Fibroblast of gingiva (primary cell): ENCODE data around the gene ACTL6B.
"Not testable (repeated sequence)": the region's sequence is repeated elsewhere in the genome, so short reads cannot be mapped to it uniquely, and the experiment has no call there.

Source experiments
- DNase-seq: peaks from one replicate; pipeline ENCODE4 v3.0.0-alpha.2; 2011; ENCODE audit warnings: low read depth

Gene ACTL6B

DNA sequence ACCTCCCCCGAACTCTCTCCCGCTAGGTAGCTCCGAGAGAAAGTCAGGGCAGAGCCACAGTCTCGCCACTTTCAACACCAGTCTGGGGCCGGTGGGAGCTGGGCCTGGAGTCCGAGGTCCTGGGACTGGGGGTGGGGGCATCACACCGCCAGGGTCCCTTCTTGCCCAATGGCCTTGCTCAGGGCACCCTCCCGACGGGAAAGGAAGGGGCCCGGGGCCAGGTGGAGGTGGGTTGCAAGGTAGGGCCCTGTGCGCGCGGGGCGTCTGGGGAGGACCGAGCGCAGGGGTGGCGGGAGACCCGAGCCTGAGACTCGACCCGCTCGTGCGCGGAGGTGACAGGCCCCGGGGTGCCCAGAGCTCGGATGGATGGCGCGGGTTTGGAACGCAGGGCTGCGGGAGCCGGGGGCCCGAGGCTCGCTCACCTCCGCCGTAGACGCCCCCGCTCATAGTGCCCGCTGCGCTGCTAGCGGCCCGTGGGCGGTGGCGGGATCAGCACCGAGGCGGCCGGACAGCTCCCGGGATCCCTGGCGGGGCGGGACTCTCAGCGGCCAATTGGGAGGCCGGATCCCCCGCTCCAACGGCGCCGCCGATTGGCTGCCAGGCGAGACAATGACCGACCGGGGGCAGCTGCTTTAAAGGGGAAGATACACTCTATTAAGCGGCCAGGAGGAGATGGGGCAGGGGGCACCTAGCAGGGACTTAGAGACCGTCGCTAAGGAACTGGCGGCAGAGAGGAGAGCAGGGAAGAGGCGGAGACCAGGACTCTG is at the start of gene ACTL6B:
Gene ACTL6B, minus strand, starts transcription at position 541 of the 767 bp plus-strand sequence. Its CDS starts 94 bp downstream, at position 447.
- no peak for DNase-seq

DNA sequence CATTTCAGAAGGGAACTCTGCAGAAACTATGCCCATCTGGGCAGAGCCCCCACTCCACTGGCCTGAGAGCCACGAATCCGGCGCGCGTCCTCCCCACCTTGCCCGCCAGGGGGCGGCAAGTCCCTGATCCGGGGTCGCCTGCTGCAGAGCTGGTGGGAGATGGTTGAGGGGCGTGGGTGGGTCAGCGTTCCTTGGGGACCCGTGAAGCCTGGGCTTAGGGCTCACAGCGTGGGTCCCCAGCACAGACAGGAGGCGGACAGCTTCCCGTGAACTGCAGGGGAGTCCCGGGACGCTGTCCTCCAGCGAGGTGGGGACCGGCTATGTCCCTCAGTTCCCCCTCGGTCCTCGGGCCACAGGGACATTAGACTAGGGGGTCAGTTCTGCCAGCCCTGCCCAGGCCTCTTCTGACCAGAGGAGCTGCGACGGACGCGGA is 49.1 kb upstream of the ACTL6B start:
- DNase-seq = peak; percentile 48

DNA sequence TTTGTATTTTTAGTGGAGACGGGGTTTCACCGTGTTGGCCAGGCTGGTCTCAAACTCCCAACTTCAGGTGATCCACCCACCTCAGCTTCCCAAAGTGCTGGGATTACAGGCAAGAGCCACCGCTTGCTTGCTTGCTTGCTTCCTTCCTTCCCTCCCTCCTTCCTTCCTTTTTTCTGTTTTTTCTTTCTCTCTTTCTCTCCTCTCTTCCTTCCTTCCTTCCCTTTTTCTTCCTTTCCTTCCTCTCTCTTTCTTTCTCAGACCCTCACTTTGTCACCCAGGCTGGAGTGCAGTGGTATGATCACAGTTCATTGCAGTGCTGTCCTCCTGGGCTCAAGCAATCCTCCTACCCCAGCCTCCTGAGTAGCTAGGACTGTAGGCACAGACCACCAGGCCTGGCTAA is 44.8 kb upstream of the ACTL6B start:
- DNase-seq = not testable (repeated sequence)

DNA sequence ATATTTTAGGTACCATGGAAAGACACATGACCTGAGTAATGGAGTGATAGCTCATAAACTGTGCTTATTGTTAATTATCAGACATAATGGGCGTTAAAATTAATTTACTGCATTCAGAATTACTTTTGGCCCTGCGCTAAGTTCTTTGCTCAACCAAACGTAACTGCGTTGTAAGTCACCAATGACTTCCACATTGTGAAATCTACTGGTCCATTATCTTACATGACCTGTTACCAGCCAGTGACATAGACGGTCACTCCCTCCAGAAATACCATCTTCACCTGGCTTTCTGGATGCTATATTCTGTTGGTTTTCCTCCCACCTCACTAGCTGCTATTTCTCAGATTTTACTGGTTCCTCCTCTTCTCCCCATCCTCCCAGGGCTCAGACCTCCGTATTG is 42.8 kb upstream of the ACTL6B start:
- DNase-seq = no peak

DNA sequence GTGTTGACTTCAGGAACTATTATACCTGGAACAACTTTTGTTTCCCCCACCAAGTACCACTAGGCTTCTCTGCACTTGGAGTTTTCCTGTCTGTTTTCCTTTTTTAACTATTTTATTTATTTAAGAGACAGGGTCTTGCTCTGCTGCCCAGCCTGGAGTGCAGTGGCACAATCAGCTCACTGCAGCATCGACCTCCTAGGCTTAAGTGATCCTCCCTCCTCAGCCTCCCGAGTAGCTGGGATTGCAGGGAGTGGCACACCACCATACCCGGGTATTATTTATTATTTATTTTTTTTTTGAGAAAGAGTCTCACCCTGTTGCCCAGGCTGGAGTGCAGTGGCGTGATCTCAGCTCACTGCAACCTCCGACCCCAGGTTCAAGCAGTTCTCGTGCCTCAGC is 39.9 kb upstream of the ACTL6B start:
- no peak for DNase-seq

DNA sequence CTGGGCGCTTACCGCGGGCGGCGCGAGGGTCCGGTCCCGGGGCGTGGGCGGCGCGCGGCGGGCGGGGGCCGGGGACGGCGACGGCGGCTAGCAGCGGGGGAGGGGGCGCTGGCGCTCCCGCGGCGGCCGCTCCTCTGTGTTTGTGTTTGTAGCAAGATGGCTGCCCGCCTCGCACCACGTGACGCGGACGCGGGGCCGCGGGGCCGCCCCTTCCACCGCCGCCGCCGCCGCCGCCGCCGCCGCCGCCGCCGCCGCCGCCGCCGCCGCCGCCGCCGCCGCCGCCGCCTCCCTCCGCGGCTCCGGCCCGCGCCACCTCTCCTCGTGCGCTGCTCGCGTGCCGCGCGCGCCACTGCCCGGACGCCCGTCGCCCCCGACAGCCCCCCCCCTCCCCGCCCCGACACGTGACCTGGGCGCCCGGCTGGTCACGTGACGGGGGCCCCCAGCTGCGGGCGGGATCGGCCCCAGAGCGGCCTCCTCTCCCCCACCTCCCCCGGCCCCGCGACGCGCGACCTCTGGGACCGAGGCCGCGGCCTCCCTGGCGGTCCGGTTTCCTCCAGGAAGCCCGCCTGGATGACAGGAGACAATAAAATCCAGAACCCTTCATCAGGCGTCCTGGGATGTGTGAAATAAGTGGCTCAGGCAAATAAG is 38.0 kb upstream of the ACTL6B start, which contains the start of gene GIGYF1:
Gene GIGYF1, minus strand, starts transcription at position 153 of the 648 bp plus-strand sequence. CDS start 6,012 bp downstream, outside the sequence.
- DNase-seq = peak; percentile 54

DNA sequence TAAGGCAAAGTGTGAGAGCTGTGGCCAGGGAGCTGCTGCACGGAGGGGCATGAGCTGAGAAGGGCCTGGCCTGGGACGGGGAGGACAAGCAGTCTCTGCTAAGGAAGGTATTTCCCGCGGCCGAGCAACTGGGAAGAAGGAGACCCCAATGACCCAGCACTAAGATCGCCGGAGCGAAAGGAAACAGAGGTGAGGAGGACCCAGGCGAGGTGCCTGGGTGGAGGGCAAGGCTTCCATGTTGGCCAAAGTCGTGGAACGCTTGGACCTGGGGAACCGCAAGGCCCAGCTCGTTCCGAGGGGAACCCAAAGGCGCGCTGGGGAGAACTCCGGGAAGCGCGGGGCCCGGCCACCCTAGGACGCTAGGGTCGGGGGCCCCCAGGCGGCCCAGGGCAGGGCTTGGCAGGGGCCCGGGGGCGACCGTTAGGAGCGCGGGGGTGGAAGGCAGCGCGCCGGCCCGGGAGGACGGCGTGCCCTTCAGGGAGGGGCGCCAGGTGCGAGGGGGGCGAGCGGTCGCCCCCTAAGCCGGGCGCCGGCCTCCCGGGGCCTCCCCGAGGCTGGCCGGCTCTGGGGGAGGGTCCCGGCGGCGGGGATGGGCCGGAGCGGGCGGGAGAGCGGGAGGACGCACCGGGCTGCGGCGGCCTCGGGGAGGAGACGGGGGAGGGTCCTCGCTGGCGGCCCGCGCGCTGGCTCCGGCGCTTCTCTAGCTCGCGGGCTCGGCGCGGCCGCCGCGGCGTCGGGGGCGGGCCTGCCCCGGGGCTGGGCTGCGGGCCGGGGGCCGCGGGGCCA is 37.3 kb upstream of the ACTL6B start:
- no peak for DNase-seq

DNA sequence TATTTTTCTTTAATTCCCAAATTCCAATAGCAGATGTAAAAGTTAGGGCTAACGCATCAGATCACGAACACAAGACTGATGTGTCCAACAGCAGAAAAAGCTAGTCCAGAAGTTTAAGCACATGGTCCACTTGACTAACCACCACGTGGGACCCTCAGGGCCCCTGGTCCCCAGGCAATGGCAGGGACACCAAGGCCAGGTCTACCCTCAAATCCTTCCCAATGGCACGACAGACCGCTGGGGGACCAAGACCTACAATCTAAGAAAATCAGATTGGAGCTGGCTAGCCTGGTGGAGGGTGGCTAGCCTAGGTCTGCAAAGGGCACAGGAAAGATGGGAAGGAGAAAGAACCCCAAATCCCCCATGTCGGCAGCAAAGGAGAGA is 36.3 kb upstream of the ACTL6B start:
- no peak for DNase-seq

DNA sequence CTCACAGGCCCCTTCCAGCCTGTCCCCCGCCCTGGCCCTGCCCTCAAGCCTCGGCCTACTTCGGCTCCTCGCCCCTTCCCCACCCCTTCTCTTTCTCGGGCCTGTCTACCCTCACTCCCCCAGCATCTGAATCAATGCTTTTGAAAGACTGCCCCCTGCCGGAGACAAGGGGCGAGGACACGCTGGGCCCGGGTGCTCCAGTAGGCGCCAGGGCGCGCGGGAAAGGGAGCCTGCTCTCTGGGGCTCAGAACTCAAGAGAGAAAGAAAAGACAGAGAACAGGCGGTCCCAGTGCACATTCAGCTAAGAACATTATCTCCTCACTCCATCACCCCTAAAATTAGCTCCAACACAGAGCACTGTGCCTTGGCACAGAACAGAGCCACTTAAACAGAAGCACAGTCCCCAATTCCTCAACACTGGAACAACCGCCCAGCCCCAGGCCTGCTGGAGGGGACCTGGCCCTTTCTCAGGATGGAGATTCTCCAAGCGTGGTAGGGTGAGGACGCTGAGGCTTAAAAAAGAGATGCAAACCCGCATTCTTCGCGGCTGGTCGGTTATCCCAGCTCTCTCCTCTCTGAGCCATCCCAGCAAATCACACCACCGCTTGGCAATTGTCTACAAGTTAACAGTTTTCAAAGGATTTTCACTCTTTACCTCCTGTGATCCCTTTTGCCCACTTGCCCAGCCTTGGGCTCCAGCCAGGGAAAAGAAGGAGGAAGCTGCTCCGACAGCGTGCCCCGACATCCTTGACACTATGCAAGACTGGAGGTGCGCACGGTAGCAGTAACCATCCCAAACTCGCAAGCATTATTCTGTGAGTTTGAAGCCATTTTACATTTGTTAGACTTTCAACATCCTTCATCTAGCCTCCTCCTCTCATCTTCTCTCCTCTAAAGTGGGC is 35.7 kb upstream of the ACTL6B start:
- peak; percentile 58 for DNase-seq

DNA sequence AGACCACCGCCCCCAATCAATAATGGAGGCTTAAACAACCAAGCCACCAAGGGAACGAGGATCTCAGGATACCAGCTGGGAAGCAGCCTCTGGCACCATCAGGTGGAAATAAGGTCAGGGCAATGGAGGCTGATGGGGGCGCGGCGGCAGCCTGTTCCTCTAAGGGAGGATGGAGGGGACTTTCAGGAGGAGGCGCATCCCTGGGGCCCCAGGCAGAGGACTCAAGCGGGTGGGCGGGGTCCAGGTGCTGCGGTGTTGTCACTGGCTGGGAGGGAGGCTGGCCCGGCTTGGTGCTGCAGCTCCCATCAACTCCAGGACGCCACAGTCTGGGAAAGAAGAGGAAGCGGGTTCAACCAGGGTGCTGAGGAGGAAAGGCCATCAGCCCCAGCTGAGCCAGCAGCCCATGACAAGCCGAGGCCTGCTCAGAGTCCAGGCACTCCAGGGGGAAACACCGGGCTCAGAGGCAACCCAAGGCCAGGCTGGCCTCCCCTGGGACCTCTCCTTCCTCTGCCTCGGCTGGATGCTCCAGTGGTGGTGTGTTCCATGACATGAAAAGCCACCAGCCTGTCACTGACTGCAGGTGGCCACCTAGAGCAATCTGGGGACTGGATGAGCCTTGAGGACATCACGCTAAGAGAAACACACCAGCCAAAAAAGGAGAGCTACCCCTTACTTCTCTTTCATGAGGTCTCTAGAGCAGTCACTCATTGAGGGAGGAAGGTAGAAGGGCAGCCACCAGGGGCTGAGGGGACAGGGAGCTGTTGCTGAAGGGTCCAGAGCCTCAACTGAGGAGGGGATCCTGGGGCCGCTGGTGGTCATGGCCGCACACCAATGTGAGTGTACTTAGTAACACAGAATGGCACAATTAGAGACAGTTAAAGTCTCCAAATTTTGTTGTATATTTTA is 33.2 kb upstream of the ACTL6B start:
- DNase-seq = no peak

DNA sequence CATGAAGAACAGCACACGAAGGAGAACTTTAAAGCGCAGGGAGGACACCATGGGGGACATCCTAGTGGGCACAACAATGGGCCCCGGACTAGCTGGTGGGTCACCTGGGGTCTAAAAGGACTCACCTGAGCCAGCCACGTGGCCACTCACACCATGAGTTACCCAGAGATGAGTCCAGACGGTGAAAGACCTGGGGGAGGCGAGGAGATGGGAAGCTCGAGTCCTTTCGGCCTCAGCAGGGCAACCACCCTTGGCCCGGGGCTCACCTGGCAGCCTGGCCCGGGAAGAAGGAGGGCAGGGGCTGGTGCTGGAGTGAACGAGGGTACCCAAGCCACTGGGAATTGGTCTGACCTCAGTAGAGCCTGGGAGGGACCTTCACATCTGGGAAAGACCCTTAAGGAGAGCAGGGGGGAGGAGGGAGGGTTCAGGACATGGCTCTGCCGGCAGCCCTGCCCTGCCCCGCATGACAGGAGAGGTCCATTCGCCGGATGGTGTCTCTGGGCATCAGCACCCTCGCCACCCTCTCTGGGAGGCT is 32.1 kb upstream of the ACTL6B start:
- DNase-seq = no peak

DNA sequence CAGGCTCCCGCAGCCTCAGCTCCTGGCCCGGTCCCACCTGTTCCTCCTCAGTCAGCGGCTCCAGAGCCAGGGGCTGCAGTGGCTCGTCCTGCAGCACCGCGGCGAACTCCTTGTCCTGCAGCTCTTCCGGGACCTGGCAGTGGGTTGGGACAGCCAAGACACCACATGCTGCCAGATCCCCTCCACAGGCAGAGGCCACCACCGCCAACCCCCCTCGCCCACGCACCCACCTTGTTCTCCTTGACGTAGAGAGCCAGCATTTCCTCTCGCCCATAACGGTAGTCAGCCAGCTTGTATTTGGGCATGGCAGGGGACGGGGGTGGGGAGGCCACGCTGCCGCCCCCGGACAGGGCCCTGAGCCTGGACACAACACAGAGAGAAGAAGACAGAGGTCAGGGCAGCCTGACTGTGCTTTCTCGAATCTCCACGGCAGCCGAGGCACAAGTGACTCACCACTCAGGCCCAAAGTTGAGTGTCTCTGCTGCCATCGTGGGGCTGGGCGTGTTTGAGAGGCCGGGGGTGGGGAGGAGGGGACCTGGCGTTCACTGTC is 31.6 kb upstream of the ACTL6B start:
- DNase-seq = no peak

DNA sequence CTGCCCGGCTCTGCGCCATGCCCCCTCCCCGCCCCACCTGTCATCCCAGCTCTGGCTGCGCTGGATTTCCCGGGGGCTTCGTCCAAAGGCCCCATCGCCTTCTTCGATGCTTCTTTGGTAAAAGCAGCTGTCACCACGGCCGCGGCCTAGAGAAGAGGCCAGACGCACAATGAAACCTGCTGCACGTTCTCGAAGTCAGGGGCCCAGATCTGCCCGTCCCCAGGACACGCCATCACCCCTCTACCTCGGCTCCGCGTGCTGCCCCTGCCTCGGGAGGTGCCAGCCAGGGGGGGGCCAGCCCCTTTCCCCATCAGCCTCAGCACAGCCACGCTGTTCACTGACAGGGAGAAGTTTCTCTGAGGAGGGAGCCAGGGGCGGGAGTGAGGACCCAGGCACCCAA is 31.0 kb upstream of the ACTL6B start:
- DNase-seq = no peak

DNA sequence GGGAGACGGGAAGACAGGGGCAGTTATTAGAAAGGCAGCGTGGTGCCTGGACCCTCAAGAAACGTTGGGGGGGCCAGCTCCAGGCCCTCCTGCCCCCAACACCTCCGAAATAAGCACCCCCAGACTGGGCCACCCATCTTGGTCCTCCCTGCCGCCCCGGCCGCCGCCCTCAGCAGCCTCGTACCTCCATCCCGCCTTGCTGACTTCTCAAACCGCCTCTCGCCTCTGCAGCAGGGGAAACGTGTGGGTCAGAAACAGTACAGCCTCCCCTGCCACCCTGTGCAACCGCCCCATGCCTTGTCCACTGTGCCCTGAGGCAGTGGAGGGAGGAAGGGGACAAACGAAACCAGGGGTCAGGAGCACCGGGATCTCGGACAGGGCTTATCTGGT is 30.6 kb upstream of the ACTL6B start:
- DNase-seq = no peak

DNA sequence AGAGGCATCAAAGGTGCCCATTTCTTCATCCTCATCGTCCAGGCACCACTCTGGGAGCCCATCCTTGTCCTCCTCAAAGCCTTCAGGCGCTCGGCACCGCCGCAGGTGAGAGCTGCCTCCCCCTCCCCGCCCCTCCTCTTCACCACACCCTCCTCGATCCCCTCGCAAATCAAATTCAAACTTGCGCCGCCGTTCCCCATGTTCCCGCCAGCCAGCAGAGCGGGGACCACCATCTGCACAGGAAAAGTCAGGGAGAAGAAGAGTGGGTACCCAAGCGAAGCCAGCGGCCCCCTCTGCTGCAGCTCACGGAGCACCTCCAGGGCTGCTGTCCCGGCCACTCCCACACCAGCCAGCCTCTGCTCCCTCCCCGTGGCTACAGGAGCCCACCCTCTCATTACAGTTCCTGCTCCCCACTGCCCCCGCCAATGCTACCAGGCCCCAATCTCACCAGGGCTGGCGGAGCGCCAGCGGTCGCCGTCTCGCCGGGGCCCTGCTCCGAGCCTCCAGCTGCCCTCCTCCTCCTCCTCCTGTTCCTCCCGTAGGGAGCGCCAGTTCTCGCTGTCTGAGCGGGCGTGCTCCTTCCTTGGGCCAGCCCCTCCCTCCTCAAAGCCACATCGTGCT is 30.1 kb upstream of the ACTL6B start:
- no peak for DNase-seq

DNA sequence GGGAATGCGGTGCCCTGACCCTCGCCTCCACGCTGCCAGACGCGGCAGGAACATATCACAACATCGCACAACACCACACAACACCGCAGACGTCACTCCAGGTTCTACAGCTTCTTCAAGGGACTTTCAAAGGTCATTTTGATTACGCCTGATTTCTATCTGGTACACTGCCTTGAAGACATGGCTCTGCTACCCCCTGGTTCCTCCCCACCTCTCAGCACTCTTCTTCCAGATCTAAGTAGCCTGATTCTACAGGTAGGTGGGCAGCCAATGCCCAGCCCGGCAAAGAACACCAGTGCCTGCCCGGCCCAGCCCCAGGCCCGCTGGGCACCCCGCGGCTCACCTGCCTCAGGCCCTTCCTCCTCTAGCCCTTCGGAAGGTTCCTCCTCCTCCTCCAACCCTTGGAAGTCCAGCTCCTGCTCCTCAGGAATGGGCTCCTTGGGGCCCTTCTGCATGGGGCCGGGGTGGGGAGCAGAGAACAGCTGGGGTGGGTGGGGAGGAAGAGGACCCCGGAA is 29.4 kb upstream of the ACTL6B start:
- DNase-seq = no peak

DNA sequence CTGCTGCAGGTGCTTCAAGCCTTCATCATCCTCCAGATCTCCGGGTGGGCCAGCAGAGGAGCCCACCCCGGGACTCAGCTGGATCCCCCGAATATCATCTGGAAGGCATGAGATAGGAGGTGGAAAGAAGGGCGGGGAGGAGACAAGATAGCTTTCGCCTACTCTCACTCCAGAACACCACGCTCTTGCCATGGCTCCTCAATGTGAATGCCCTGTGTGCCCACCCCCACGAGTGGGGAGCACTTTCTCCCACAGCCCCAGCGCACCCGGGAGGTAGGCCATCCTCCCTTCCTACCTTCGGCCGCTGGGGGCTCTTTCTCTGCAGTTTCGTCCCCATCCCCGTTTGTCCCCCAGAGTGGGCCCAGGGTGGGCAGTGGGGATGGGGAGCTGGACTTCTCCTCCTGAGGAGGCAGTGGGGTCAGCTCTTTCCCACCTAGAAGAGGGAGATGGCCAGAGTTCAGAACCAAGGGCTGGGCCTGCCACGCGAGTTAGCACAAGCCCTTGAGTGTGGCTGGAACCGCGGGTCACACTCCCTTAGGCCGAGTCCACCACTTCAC is 28.9 kb upstream of the ACTL6B start:
- DNase-seq = no peak

DNA sequence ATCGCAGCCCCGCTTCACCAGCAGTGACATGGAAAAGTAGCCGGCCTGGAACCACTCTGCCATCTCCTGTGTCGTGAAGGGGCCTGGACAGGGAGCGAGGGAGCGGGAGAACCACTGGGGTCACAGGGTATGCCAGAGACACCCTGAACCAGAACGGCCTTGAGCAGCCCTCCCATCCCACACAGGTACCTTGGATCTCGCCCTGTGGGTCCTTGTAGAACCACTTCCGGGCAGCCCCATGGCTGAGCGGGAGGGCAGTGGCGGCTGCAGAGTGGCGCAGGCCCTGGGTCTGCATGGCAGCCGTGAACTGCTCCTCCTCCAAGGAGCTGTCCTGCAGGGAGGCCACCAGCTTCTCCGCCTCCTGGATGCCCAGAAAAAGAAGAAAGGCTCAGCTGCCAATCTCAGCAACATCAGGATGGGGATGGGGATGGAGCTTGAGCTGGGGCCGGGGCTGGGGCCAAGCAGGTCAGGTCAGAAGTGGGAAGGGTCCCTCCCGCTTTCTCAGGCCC is 28.3 kb upstream of the ACTL6B start:
- no peak for DNase-seq
